IMR-90 (cell line): ENCODE measurements around the gene RIMBP2.
A peak's percentile ranks its signal among the peaks of the same experiment; 100 is the strongest.

ENCODE experiments used
- BHLHE40 ChIP-seq: fragments of 150-350 bp; IDR thresholded peaks from 2 replicates; pipeline ENCODE4 v1.6.1; 2016; ENCODE audit warnings: mild to moderate bottlenecking, low read depth, low read length
- CEBPB ChIP-seq: IDR thresholded peaks from 2 replicates; pipeline ENCODE4 v1.6.1; 2012; ENCODE audit warnings: low read depth, low read length, improper control_type of control experiment
- CHD1 ChIP-seq: IDR thresholded peaks from 2 replicates; pipeline ENCODE4 v1.6.1; 2012; ENCODE audit warnings: low read depth, low read length, improper control_type of control experiment
- CTCF ChIP-seq: conservative IDR thresholded peaks from 2 replicates; pipeline ENCODE4 v1.5.1; 2012; ENCODE audit warnings: mild to moderate bottlenecking, low read depth, low read length, improper control_type of control experiment
- ELK1 ChIP-seq: fragments of 150-350 bp; IDR thresholded peaks from 2 replicates; pipeline ENCODE4 v1.6.1; 2016; ENCODE audit warnings: low read depth, mild to moderate bottlenecking, low read length, moderate library complexity, borderline replicate concordance
- MAFK ChIP-seq: IDR thresholded peaks from 2 replicates; pipeline ENCODE4 v1.6.1; 2012; ENCODE audit warnings: low read depth, low read length, improper control_type of control experiment
- MXI1 ChIP-seq: IDR thresholded peaks from 2 replicates; pipeline ENCODE4 v1.6.1; 2012; ENCODE audit warnings: low read depth, mild to moderate bottlenecking, low read length, moderate library complexity, borderline replicate concordance
- POLR2A ChIP-seq: IDR thresholded peaks from 2 replicates; pipeline ENCODE4 v1.6.1; 2012; ENCODE audit warnings: mild to moderate bottlenecking, low read depth, low read length
- RAD21 ChIP-seq: IDR thresholded peaks from 2 replicates; pipeline ENCODE4 v1.6.1; 2012; ENCODE audit warnings: low read length, improper control_type of control experiment

GRCh38 chr12:130696379-130697100, 19.6 kb downstream of the RIMBP2 start:
- TF ChIP-seq CTCF (no peak), CEBPB (no peak), POLR2A (no peak), BHLHE40 (no peak), MAFK (peak; percentile 94), RAD21 (no peak), CHD1 (no peak), ELK1 (no peak), MXI1 (no peak)
